ENCODE results near the gene FGR. TPM values are rescaled to one million over a fixed set of nuclear protein-coding genes. Genes with fewer than 3 reads are reported as not detected.

FGR gene
- total RNA-seq, 1 experiment from 2014 or later: not detected

- Histone ChIP-seq H3K36me3 (ENCODE audit: control insufficient read depth in 1 of 2, insufficient read depth in 2 of 2, low read length in 2 of 2) (no peaks in the 10 kb centered on the region), H3K27ac (ENCODE audit: low read depth, low read length) (no peak overlapping the region), H3K9me3 (ENCODE audit: control insufficient read depth in 1 of 2, insufficient read depth in 1 of 2, low read depth in 1 of 2, low read length in 2 of 2) (no peaks in the 10 kb centered on the region), H3K27me3 (ENCODE audit: insufficient read depth, low read length) (no peaks in the 10 kb centered on the region), H3K79me2 (ENCODE audit: insufficient read depth, low read length) (peaks cover 46% of the 10 kb centered on the region), H3K4me3 (replicated peaks in 1 of 2; ENCODE audit: low read depth in 1 of 2, low read length in 2 of 2) (no peak overlapping the region), H4K20me1 (ENCODE audit: insufficient read depth) (0 out of 2 replicates have a peak, but pooled peaks cover 4% of the 10 kb centered on the region), H3K4me2 (ENCODE audit: low read length) (no peak overlapping the region), H3K4me1 (ENCODE audit: control insufficient read depth in 1 of 2, insufficient read depth in 2 of 2, low read length in 2 of 2) (peaks cover 6 to 21% of the 10 kb centered on the region in 2 experiments; a peak in 2 of 4 replicates), H3K9ac (ENCODE audit: low read length) (no peak overlapping the region), H3K9me2 (ENCODE audit: insufficient read depth) (no peaks in the 10 kb centered on the region), H2AFZ (ENCODE audit: low read depth, low read length, poor library complexity, severe bottlenecking) (no peak overlapping the region)
- ChIA-PET CTCF (interaction anchor here (1.1 kb wide), 1 partner anchor 25 kb away, joined by 4 read pairs; no protein-coding TSS in a partner anchor), RAD21 (ENCODE audit: low non-redundant PET in 1 of 2, low total read pairs in 2 of 2, uncharacterized antibody in 2 of 2, unreplicated experiment in 2 of 2) (no interaction called here), POLR2A (no interaction called here)
- intact Hi-C loops (cut with micrococcal nuclease): no loop called here
- DNase-seq (ENCODE audit: low read depth, low spot score) (no peak), ATAC-seq (no peak)
- TF ChIP-seq FOSL1 (IDR thresholded peaks at IDR 0.05; ENCODE audit: low read depth): no peak
- no peak for TF ChIP-seq SP1 (IDR thresholded peaks at IDR 0.05; ENCODE audit: low read depth)
- no peak for TF ChIP-seq EZH2 (IDR thresholded peaks at IDR 0.05)
- no peak for TF ChIP-seq POLR2AphosphoS5 (IDR thresholded peaks at IDR 0.05; ENCODE audit: low read depth, low read length)
- no peak for TF ChIP-seq ZBTB33 (IDR thresholded peaks at IDR 0.05; ENCODE audit: extremely low read depth, insufficient replicate concordance, low read length)
- TF ChIP-seq CEBPB (IDR thresholded peaks at IDR 0.05; ENCODE audit: low read depth): no peak
- TF ChIP-seq ZNF274 (IDR thresholded peaks at IDR 0.05; ENCODE audit: low read depth, low read length): no peak
- no peak for TF ChIP-seq CTCF (IDR thresholded peaks at IDR 0.05 in 2 of 3, conservative IDR thresholded peaks at IDR 0.05 in 1 of 3; ENCODE audit: borderline replicate concordance in 1 of 3, insufficient read depth in 1 of 3, low read depth in 2 of 3, low read length in 2 of 3)
- no peak for TF ChIP-seq ZFX (IDR thresholded peaks at IDR 0.05)
- TF ChIP-seq CBX3 (IDR thresholded peaks at IDR 0.05; ENCODE audit: low read depth): no peak
- no peak for TF ChIP-seq MAX (IDR thresholded peaks at IDR 0.05)
- TF ChIP-seq YY1 (IDR thresholded peaks at IDR 0.05; ENCODE audit: extremely low read depth, insufficient replicate concordance, low read depth, low read length): no peak
- TF ChIP-seq JUND (IDR thresholded peaks at IDR 0.05): no peak
- no peak for TF ChIP-seq REST (IDR thresholded peaks at IDR 0.05; ENCODE audit: low read depth)
- no peak for TF ChIP-seq TCF7L2 (IDR thresholded peaks at IDR 0.05; ENCODE audit: borderline replicate concordance, extremely low read depth, insufficient read depth, insufficient read length)
- no peak for TF ChIP-seq SIN3A (IDR thresholded peaks at IDR 0.05; ENCODE audit: low read depth)
- no peak for TF ChIP-seq EGR1 (IDR thresholded peaks at IDR 0.05; ENCODE audit: low read depth)
- no peak for TF ChIP-seq ELF1 (IDR thresholded peaks at IDR 0.05; ENCODE audit: borderline replicate concordance, low read depth)
- no peak for TF ChIP-seq POLR2A (IDR thresholded peaks at IDR 0.05; ENCODE audit: borderline replicate concordance, extremely low read depth, insufficient read depth, insufficient read length)
- TF ChIP-seq SRF (IDR thresholded peaks at IDR 0.05; ENCODE audit: low read depth): no peak
- no TSS peak for BruUV-seq (replicated peaks)
These were observed 53.2 kb downstream of the FGR start for GRCh38 chr1:27581823-27582243.
